ENCODE results near the gene TSPAN10. TPM values are rescaled to one million over a fixed set of nuclear protein-coding genes. Genes with fewer than 3 reads are reported as not detected.
A peak's percentile ranks its signal among the peaks of the same experiment; 100 is the strongest.

Gene TSPAN10
- total and polyA plus RNA-seq, 9 of the 15 experiments (the other 6 are each of a cell fraction or from before 2014, with no cell fraction given): 0.05 to 0.31 (median 0.13) TPM; not detected in 1

- TF ChIP-seq MLX (CRISPR knock-in tag; conservative IDR thresholded peaks at IDR 0.05): no peak
- TF ChIP-seq RBFOX2 (IDR thresholded peaks at IDR 0.05; ENCODE audit: low read depth, low read length): no peak
- TF ChIP-seq CREB5 (CRISPR knock-in tag; IDR thresholded peaks at IDR 0.05): no peak
- TF ChIP-seq PRMT5 (CRISPR knock-in tag; IDR thresholded peaks at IDR 0.05): no peak
Observed at GRCh38 chr17:81652906-81653771, 16.1 kb downstream of the TSPAN10 start (continued).

GRCh38 chr17:81655378-81656117 lies 18.6 kb downstream of the TSPAN10 start:
- intact Hi-C loops (cut with micrococcal nuclease): no loop called here
- Histone ChIP-seq H3K79me2 (ENCODE audit: control insufficient read depth, insufficient read depth, low read length) (no peaks in the 10 kb centered on the region), H3K27me3 (ENCODE audit: control insufficient read depth in 2 of 2, insufficient read depth in 2 of 2, low read length in 2 of 2) (no peaks in the 10 kb centered on the region), H3K4me3 (no peak overlapping the region), H3K9me3 (replicated peaks; ENCODE audit: control insufficient read depth, insufficient read depth, low read depth, low read length) (no peaks in the 10 kb centered on the region), H3K9ac (ENCODE audit: insufficient read depth in 1 of 2, low read depth in 2 of 2, low read length in 2 of 2) (peak overlapping the region in 1 of 2 experiments; percentile 79; a peak in 2 of 4 replicates), H3K4me1 (replicated peaks in 1 of 2; ENCODE audit: control insufficient read depth in 2 of 2, insufficient read depth in 2 of 2, low read length in 2 of 2) (peaks cover 0 to 45% of the 10 kb centered on the region in 2 experiments; a peak in 3 of 5 replicates), H3K9me1 (ENCODE audit: control insufficient read depth, insufficient read depth, low read length) (no peaks in the 10 kb centered on the region), H3K36me3 (ENCODE audit: control insufficient read depth, insufficient read depth, low read length) (no peaks in the 10 kb centered on the region), H2AFZ (ENCODE audit: low read depth, low read length) (no peak overlapping the region), H3K27ac (ENCODE audit: extremely low read depth, low read depth, low read length) (no peak overlapping the region), H3K4me2 (ENCODE audit: insufficient read depth, low read length) (no peak overlapping the region), H4K20me1 (replicated peaks; ENCODE audit: control insufficient read depth, insufficient read depth, low read length) (no peaks in the 10 kb centered on the region)
- 57% methylated on average over 16 of the region's 18 CpGs for WGBS (ENCODE audit: insufficient coverage, low coverage, missing lambda C conversion rate)
- in situ Hi-C loops (cut with MboI): no loop called here
- ChIA-PET POLR2A (interaction anchor here (0.7 to 1.7 kb wide), 4 partner anchors 8 to 258 kb away, joined by 3 to 5 read pairs (median 3); no protein-coding TSS in a partner anchor), CTCF (ENCODE audit: low intra/inter-chr PET ratio) (no interaction called here)
- ATAC-seq: no peak
- no peak for FAIRE-seq
- DNase-seq (ENCODE audit: extremely low read depth in 1 of 4, low spot score in 3 of 4): no peak
- no TSS peak for BruUV-seq (replicated peaks)
- no peak for TF ChIP-seq ZBTB26 (CRISPR knock-in tag; IDR thresholded peaks at IDR 0.05)
- no peak for TF ChIP-seq NR4A1 (CRISPR knock-in tag; IDR thresholded peaks at IDR 0.05)
- TF ChIP-seq NR4A1 (tag; IDR thresholded peaks at IDR 0.05): no peak
- TF ChIP-seq ZBTB2 (IDR thresholded peaks at IDR 0.05): no peak
- no peak for TF ChIP-seq ZBTB12 (CRISPR knock-in tag; IDR thresholded peaks at IDR 0.05)
- no peak for TF ChIP-seq SMAD3 (CRISPR knock-in tag; conservative IDR thresholded peaks at IDR 0.05)
- TF ChIP-seq HES1 (IDR thresholded peaks at IDR 0.05; ENCODE audit: low read depth): no peak
